ENCODE data around the gene TCHP. TPM values are rescaled to one million over a fixed set of nuclear protein-coding genes. Genes with fewer than 3 reads are reported as not detected.
A peak's percentile ranks its signal among the peaks of the same experiment; 100 is the strongest.

The TCHP gene
- total RNA-seq, 1 experiment from 2014 or later: 13.3 TPM

GRCh38 chr12:109858764-109859163, 41.3 kb upstream of the TCHP start:
- H3K4me1 Mint-ChIP-seq: 0 out of 4 replicates have a peak, but pooled peaks cover 0 to under 1% of the 10 kb centered on the region in 2 experiments

More at GRCh38 chr12:109858764-109859163, 41.3 kb upstream of the TCHP start:
- Histone ChIP-seq H3K27ac (ENCODE audit: insufficient read length, low read depth, low read length) (no peak overlapping the region), H3K18ac (ENCODE audit: insufficient read length, low read depth, low read length) (no peak overlapping the region), H3T11ph (ENCODE audit: low read length) (no peak overlapping the region), H2BK120ac (ENCODE audit: low read depth, low read length, poor library complexity, severe bottlenecking) (no peak overlapping the region), H3K27me3 (ENCODE audit: insufficient read depth, low read length) (no peaks in the 10 kb centered on the region), H4K5ac (ENCODE audit: insufficient read length, low read depth, low read length) (no peak overlapping the region), H3K79me2 (ENCODE audit: insufficient read depth, low read length) (no peaks in the 10 kb centered on the region), H3K4ac (ENCODE audit: low read depth, low read length) (no peak overlapping the region), H2BK20ac (ENCODE audit: low read depth, low read length, poor library complexity, severe bottlenecking) (no peak overlapping the region), H3K79me1 (ENCODE audit: insufficient read depth, low read depth, low read length, poor library complexity, severe bottlenecking) (peaks cover 2% of the 10 kb centered on the region), H3K9ac (ENCODE audit: extremely low read depth, insufficient read length, low read length) (no peak overlapping the region), H3K23ac (ENCODE audit: insufficient read length, low read depth, low read length) (no peak overlapping the region), H3K23me2 (ENCODE audit: insufficient read length, low read depth, low read length, poor library complexity, severe bottlenecking) (no peaks in the 10 kb centered on the region), H4K20me1 (ENCODE audit: control insufficient read depth, insufficient read depth, insufficient read length) (no peaks in the 10 kb centered on the region), H2BK12ac (ENCODE audit: insufficient read length, low read depth, low read length) (no peak overlapping the region), H4K91ac (ENCODE audit: insufficient read length, low read depth, low read length) (no peak overlapping the region), H2BK15ac (ENCODE audit: low read depth, low read length) (no peak overlapping the region), H4K8ac (replicated peaks; ENCODE audit: insufficient read length, low read depth, low read length) (no peak overlapping the region), H2AFZ (ENCODE audit: low read length) (no peak overlapping the region), H3K14ac (ENCODE audit: insufficient read depth, low read length) (no peak overlapping the region), H3K4me1 (ENCODE audit: insufficient read depth, low read length) (no peaks in the 10 kb centered on the region), H2AK5ac (ENCODE audit: insufficient read length, low read length) (no peak overlapping the region), H3K56ac (ENCODE audit: insufficient read length, low read depth, low read length) (no peak overlapping the region), H3K4me2 (ENCODE audit: insufficient read depth, insufficient read length, low read length) (no peak overlapping the region), H3K9me3 (ENCODE audit: control insufficient read depth, low read depth, low read length) (no peaks in the 10 kb centered on the region), H2BK5ac (ENCODE audit: insufficient read length, low read length) (no peak overlapping the region)
- WGBS (ENCODE audit: extremely low coverage, insufficient read length, low lambda C conversion rate): no CpG with 5 or more reads among the region's 5 CpGs
- Mint-ChIP-seq H3K4me3 (no peak overlapping the region), H3K27me3 (ENCODE audit: low read depth) (no peaks in the 10 kb centered on the region), H3K36me3 (ENCODE audit: insufficient read depth in 1 of 3, low read depth in 3 of 3) (peaks cover 0 to 7% (median 2%) of the 10 kb centered on the region in 3 experiments; a peak in 5 of 7 replicates), H3K9me3 (no peaks in the 10 kb centered on the region), H3K27ac (peak overlapping the region in 1 of 3 experiments; percentile 3; a peak in 2 of 7 replicates)
- no peak for DNase-seq
- TF ChIP-seq CTCF (conservative IDR thresholded peaks at IDR 0.05): no peak

Data from H9 (cell line).